HG03442 (cell line): ENCODE measurements around the gene TMPRSS2.
A peak's percentile ranks its signal among the peaks of the same experiment; 100 is the strongest.

ENCODE experiments used
- ATAC-seq: cut with Tn5 transposase; IDR thresholded peaks from one replicate; pipeline ENCODE4 v1.9.1; 2021; ENCODE audit warnings: mild to moderate bottlenecking, moderate library complexity; ENCODE audit not compliant: unreplicated experiment

TMPRSS2 gene

DNA sequence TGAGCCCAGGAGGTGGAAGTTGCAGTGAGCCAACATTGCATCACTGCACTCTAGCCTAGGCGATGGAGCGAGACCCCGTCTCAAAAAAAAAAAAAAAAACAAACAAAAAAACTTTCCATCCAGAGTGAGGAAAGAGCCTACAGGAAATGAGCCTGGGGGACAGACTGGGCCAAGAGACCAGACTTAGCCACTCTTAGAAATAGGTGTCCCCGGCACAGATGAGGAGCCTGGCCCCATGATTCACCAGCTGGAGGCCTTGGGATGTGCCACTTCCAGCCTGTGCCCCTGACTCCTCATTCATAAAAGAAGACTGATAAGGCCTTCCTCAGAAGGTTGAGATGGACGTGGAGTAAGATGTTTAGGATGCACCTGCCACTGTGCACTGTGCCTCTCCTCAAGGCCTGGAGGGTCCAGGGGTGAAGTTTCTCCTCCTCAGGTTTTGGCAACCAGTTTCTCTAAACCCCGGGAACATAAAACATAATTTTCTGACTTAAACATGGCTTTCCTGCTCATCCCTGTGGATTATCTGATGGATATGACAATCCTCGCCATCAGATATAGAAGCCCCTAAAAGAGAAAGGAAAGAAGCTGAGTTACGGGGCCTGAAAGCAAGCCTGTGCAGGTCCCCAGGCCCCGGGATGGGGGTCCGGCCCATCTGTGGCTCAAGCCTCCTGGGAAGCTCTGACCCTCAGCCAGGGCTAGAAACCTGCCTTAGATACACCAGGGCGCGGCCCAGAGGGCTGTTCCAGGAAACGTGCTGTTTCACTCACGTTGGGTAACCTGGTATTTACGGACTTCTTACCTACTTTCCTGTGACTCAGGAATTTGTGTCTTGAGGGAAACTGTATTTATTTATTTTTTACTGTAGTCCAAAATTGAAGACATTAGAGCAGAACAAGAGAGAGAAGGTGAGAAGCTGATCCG, 55.9 kb downstream of the TMPRSS2 start:
- ATAC-seq, result no peak

DNA sequence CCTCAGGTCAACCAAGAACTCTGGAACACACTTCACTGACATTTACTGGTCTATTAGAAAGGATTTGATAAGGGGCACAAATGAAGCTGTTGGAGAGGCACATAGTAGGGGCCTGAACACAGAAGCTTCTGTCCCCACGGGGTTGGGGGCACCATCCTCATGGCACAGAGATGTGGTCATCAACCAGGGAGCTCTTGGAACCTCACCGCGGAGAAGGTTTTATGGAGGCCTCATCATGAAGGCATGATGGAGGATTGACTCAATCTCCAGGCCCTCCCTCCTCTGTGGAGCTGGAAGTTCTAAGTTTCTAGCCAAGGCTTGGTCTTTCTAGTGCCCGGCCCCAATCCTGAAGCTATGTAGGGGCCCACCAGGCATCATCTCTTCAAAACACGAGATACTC, 58.3 kb downstream of the TMPRSS2 start:
- no peak for ATAC-seq

DNA sequence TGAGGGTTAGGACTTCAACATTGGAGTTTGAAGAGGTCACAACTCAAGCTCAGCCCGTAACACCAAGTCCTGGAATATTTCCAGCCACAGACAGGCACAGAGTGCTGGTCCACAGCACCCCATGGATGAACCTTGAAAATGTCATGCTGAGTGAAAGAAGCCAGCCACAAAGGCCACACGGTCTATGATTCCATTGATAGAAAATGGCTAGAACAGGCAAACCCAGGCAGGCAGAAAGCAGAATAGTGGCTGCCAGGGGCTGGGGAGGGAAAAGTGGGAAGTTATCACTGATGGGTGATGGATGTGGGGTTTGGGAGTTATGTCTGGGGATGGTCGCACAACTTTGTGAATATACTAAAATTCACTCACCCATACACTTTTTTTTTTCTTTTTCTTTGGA, 60.6 kb downstream of the TMPRSS2 start:
- ATAC-seq, result no peak

DNA sequence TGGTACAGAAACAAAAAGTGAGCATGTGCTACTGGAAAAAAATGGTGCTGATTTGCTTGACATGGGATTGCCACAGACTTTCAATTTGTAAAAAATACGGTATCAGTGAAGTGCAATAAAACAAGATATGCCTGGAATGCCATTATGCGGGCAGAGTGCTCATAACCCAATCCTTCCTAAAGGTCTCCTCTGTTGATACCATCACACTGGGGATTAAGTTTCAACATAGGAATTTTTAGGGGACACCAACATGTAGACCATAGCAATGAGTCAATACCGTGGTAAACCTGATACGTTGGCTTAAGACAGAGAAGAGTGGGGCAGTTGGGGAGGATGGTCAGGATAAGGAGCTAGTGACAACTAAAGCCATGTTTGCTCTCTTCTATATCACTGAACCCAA, 61.4 kb downstream of the TMPRSS2 start:
- no peak for ATAC-seq

DNA sequence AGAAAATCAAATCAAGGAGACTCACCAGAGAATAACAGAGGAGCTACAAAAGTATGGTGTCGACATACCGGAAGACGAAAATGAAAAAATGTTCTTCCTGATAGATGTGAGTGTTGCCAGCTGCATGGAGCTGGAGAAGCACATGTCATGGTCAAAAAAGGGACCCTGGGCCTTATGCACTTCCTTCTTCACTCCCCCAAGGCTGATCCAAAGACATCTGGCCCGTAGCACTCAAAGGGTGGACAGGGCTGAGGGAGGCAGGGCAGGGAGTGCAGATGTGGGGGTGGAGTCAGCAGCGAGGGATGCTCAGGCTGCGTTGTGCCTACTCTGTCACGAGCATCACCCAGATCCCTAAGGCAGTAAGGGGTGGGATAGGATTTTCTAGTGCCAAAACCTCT, 62.5 kb downstream of the TMPRSS2 start:
- no peak for ATAC-seq

DNA sequence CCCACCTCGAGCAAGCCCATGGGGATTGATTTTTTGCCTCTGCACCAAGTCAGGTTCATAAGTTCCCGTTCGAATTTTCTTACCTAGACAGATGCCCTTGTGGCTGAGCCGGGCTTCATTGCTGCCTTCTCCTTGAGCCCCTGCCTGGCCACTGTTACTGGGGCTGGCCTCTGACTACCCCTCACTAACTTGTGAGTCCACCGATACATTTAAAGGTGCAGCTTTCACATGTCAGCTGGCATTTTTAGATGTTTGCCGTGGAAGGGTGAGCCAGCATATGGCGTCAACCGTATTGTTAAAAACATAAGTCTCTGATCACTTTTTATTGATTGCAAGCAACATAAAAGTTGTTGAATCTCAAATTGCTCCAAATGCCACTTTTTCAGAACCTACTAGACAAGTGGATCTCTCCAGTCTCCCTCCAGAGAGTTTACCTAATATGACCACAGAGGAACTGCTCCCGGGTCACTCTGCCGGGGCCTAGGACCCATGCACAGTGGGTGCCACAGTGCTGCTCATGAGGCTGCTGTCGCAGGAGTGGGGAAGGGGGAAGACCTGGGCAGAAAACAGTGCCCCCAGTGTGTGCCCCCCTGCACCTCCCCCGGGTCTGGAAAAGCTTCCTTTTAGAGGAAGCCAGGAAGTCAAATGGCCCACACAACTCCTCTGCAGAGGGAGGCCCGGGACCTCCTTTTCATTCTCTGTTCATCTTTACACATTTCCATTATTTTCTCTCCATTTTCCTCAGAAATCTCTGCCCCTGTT, 63.1 kb downstream of the TMPRSS2 start:
- ATAC-seq, result no peak

DNA sequence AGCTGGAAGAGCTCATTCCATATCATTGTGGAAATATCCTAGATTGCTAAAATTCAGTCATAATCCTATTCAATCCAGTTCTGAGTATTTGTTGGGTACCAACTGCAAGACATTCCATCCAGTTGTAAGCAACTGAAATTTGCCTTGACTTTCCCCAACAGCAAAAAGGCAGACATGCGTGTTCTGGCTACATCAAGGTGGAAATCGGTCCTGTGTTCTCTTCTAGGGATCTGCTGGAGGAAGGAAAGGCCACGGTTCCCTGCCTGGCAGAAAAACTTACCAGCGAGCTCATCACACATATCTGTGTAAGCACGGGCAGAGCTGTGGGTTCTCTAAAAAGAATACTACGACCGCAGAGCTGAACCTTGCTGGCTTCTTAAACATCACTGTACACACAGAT, 64.4 kb downstream of the TMPRSS2 start:
- ATAC-seq, result no peak

DNA sequence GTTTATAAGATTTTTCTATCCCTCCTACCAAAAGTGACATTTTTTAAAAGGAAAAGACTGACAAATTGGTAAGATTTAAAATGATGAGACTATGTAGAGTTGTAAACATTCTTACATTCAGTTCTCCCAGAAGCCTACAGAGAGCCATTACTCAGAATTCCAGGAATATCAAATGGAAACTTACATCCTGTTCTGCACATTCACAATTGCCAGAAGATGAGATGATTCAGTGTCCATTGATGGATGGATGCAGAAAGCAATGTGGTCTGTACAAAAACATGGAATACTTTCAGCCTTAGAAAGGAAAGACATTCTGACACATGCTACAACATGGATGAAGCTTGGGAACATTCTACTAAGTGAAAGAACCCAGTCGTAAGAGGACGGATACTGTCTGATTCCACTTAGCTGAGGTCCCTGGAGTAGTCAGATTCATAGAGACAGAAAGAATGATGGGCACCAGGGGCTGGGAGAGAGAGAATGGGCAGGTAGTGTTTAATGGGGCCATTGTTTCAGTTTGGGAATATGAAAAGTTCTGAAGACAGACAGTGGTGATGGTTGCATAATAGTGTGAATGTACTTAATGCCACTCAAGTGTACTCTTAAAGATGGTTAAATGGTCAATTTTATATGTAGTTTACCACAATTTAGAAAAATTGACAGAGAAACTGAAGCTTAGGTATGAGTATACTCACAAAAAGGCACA, 65.3 kb downstream of the TMPRSS2 start:
- no peak for ATAC-seq

DNA sequence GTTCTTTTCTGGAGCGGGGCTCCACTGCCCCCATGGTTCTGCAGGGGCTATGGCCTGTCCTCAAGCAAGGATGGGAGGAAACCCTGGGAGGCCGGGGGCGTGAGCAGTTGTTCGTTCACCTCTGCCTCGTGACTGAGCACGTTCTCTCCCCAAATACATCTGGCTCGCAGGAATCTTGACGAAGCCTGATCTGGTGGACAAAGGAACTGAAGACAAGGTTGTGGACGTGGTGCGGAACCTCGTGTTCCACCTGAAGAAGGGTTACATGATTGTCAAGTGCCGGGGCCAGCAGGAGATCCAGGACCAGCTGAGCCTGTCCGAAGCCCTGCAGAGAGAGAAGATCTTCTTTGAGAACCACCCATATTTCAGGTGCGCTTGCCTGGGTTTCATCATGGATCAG, 66.4 kb downstream of the TMPRSS2 start:
- ATAC-seq, result no peak

DNA sequence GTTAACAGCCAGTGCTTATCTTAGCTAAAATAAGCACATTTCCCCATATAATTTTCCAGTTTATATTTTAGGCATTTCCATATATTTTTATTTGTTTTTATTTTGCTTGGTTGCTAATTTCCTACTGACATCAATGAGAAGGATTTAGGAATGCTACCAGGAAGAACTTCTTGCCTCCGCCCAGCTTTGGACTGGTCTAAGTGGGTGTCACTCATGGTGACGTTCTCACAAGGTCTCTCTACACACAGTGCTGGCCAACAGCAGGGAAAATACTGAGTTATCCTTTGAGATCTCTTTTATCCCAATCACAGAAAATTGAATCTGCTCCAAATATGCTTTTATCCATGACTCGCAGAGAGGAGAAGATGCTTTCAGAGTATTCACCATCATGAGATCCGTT, 68.7 kb downstream of the TMPRSS2 start:
- no peak for ATAC-seq

DNA sequence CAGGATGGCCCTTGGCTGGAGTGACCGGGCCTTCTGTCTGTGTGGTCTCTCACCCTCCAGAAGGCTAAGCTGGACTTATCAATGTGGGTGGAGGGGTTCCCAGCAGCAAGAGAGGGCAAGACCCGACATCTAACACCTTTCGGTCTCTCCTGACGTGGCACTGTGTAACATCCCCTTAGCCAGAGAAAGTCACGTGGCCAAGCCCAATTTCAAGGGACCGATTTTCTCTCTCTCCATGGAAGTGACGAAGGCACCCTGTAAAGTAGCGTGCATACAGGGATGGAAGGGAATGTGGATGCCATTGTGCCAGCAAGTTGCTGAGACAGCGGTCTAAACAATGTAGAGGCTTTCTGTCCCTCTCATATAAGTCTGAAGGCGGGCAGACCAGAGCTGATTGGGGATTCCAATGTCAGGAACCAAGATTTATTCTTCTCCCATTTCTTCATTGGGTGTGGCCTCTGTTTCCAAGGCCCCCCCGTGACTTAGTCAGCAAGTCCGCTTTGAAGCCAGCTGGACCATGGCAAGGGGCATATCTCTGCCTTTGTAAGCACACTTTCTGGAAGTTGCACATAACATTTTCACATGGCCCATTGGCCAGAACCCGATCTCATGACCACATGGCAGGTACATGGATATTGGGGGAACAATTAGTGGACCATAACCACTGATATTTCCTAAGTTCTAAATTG, 69.4 kb downstream of the TMPRSS2 start:
- no peak for ATAC-seq

DNA sequence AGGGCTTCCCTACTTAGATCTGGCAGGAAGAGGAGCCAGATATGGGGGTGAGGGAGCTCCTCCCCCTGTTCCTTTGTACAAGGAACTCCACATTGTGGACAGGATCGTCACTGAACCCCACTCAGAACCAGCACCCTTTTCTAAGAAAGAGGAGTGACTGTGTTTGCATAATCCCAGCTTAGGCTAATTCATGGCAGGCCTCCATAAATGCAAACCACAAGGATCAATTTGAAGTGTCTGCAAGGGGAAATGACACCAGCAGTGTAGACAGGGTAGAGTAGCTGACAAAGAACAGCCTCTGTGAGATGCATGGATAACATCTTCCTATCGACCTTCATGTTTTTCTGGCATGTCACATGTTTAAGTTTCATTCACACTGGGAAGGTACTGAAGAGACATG, 70.2 kb downstream of the TMPRSS2 start:
- ATAC-seq, result no peak

DNA sequence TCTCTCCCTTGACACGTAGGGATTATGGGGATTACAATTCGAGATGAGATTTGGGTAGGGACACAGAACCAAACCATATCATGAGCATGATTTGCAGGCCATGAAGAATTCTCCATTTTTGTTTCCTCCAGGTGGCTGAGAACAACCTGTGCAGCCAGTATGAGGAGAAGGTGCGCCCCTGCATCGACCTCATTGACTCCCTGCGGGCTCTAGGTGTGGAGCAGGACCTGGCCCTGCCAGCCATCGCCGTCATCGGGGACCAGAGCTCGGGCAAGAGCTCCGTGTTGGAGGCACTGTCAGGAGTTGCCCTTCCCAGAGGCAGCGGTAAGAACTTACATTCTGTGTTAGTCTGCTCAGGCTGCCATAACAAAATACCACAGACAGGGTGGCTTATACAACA, 72.3 kb downstream of the TMPRSS2 start:
- ATAC-seq, result no peak

DNA sequence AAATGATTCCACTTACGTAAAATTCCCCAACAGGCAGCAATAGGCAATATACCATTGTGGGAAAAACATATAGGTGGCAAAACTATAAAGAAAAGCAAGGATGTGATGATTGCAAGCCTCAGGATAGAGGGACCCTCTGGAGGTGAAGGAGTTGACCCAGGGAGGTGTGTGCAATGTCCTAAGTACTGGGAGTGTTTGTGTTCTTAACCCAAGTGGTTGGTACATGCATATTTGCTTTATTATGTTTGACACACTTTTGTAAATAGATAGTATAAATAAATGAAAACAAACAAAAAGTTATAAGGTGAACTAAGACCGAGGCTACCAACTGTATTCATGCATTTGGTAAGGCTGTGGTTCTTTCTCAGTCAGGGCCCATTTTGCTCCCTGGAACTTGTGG, 74.4 kb downstream of the TMPRSS2 start:
- no peak for ATAC-seq

DNA sequence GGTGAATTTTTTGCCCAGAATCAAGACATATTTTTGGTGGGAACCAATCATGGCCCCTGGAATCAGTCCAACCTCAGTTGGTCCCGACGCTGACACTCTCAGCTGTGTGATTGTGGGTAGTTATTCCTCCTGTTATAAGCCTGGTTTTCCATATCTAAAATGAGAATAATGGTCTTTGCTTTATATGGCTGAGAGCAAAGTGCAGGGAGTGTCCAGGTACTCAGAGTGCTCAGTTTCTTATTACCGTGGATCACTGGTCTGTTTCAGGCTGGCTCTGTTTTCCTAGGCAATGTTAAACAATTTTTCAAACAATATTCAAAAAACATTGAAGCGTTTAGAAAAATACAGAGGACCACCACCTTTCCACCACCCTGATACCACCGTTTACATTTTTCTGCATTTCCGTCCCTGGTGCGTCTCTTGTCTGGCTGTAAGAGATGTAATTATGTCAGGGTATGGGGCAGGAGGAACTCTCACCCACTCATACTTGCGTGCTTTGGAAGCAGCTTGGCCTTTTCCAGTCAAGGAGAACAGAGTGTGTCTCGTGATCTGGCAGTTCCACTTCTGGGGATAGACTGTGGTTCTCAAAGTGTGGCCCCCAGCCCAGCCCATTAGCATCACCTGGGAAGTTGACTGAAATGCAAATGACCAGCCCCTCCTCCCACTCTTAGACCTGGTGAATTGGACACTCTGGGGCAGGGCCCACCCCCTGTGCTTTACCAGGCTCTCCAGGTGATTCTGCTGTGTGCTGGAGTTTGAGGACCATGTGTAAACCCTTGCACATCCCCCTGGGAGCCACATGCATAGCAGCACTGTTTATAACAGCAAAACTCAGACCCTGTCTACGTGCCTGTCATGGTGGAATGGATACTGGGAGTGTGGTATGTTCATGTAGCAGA, 75.1 kb downstream of the TMPRSS2 start:
- ATAC-seq, result no peak

DNA sequence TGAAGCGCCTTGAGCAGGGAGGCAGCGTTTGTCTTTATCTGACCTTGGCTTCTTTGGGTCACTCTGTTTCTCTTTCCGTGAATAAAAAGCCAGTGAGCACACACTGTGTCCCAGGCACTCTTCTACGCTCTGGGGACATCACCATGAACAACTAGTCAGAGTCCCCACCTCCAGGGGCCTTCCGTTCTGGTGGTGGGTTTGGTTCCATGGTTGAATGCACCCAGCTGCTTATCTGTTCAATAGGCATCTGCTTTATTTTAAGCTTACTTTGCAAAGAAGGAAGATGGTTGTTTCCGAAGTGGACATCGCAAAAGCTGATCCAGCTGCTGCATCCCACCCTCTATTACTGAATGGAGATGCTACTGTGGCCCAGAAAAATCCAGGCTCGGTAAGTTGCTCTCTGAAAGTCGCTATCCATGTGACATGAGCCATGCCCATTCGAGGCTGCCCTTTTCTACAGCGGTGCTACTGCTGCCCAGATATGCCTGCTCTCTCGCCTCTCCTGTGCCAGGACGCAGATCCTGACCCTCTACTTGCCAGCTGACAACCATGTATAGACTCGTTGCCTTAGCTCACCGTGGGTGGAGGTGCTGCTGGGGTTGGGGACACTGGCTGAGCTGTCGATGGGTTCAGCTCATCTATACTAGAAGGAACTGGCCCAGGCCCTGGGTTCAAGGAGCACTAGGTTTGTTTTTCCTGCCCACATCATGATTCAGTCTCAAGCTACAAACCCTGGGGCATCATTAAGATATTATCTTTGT, 76.0 kb downstream of the TMPRSS2 start:
- ATAC-seq, result peak; percentile 74

DNA sequence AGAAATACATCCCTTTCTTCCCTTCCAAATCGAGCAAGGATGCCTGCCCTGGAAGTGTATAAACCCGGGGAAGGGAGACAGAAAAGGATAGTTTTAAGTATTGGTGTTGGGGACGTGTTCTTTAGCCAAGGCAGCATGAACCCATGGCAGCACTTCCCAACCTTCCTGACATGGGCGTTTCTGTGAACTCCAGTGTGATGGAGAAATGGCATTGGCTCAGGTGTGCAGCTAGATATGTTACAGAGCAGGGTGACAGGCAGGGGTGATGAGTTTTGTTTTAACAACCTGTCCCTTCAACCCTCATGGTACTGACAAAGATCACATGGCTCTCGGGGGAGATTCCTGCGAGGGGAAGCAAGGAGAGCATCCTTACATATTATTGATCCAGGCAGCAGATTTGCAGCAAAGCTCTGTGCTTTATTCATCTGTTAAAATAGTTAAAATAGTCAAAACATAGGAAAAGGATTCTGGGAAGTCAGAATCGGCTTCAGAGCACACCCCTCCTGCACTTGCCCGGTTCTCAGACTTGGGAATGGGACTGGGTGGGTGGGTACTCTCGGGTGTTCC, 78.0 kb downstream of the TMPRSS2 start:
- ATAC-seq, result no peak

DNA sequence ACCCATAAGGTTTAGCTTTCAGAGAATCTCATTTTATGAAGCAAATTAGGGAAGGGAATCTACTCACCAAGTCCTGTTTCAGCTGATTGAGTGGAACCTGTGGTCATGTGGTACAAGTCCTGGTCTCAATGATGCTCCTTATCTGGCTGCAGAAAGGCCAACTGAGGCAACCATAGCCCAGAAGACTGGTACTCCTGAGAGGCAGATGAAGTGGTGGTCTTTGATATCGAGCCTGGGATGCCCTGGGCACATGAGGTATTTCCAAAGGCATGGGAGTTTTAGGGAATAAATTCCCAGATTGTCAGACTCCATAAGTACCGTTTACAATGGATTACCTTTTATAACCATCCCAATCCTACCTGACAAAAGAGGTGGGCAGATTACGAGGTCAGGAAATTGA, 78.7 kb downstream of the TMPRSS2 start:
- no peak for ATAC-seq

DNA sequence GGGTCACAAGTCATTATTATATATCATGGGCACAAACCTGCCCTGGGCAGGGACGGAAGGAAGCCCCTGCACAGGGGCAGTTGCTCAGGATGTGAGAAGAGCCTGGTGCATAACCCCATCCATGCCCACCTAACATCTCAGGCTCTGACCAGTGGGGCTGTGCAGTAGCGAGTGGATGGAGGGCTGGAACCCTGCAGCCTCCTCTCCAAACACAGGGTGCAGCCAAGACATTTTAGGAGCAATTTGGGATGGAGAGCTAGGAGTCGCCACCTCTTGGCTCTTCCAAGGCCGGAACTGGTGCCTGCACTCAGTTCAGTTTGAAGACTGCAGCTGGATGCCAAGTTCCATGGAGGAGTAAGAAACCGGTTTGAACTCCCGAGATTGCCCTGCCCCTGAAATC, 79.1 kb downstream of the TMPRSS2 start:
- ATAC-seq, result no peak
